ENCODE results near the gene CASQ1.

Gene CASQ1

DNA sequence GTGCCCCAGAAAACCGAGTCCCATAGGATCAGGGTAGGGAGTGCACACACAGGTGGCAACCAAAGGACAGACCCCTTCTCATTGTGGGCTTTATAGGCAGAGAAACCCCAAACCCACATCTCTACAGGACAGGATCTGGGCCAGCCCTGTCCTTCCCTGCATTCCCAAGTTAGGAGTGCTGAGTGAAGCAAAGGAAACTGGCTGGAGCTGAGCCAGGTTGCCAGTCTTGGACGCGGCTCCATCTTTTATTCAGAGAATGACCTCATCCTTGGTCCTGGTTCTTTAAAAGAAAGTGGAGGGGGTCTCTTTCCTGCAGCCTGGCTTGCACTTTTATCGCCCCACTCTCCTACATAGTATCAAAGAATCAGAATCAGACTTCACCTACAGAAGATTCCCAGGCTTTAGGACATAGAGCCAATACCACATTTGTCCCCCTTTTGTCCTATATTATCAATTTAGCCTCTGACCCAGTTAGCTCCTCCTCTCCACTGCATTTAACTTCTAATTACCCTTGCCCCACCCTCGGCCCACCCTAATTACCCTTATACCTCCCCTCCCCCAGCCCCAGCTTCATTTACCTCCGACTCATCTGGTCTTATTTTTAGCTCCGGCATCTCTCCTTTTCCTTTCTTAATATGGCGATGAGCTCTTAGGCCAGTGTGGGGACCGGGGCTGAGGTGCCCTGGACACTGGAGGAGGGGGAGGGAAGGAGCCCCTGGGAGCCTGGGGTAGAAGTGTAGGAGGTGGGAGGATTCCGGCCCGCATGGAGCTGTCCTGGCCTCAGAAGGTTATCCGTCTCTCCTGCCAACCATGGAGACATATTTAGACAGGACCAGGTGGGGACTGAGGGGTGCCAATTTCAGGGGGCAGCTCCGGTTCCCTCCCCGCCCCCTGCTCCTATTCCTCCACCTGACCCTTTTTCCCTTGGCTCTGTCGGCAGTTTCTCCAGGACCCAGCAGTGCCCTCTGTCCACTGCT lies at the start of gene CASQ1:
Gene CASQ1, plus strand, starts transcription at position 927 of the 977 bp plus-strand sequence. CDS start 177 bp downstream, outside the sequence.
- no peak for DNase-seq (ENCODE audit: low read depth in 2 of 2)

- DNase-seq (ENCODE audit: low read depth in 2 of 2) = no peak
These were observed 46.7 kb upstream of the CASQ1 start for GRCh38 chr1:160143695-160144094.

GRCh38 chr1:160144921-160145320 lies 45.5 kb upstream of the CASQ1 start:
- DNase-seq (ENCODE audit: low read depth in 2 of 2) = no peak

DNA sequence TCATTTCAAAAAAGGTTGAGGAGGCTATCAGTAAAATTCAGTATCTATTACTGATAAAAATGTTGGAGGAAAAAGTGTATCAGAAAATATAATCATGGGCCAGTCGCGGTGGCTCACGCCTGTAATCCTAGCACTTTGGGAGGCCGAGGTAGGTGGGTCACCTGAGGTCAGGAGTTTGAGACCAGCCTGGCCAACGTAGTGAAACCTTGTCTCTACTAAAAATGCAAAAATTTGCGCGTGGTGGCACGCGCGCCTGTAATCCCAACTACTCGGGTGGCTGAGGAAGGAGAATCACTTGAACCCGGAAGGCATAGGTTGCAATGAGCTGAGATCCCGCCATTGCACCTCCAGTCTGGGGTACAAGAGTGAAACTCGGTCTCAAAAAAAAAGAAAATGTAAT lies 44.3 kb upstream of the CASQ1 start:
- DNase-seq (ENCODE audit: low read depth in 2 of 2) = no peak

DNA sequence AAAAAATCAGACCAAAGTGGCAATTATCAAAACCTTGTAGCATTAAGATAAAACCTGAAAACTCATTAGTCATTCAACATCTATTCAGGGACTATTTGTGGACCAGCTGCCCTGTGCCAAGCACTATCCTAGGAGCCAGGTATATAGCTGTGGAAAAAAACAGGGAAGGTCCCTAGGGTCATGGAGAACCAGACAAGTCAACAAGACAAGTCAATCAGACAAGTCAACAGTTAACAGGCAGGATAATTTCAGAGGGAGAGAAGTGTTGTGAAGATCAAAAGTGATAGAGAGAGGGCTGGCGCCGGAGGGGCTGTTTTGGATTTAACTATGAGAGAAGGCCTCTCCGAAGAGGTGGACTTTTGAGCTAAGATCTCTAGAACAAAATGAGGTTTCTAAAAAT lies 42.3 kb upstream of the CASQ1 start:
- DNase-seq (ENCODE audit: low read depth in 2 of 2) = no peak

DNA sequence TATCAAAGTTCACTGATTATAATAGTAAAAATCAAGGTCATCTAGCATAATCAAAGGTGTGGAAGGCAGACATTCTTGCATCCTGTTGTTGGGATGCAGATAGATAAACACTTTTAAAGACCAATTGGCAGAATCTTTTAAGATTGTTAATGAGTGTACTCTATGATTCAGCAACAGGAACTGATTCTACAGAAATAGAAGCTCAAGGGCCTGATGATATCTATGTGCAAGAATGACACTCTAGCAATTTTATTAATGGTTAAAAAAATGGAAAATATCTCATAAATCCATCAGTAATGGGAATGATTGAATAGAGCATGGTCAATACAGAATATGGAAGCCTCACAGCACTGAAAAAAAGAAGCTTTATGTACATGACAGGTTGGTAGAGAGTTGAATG lies 41.1 kb upstream of the CASQ1 start:
- DNase-seq (ENCODE audit: low read depth in 2 of 2) = no peak

- peak; percentile 39 to 42 for DNase-seq (ENCODE audit: low read depth in 2 of 2)
These were observed 40.7 kb upstream of the CASQ1 start for GRCh38 chr1:160149716-160150115.

GRCh38 chr1:160151303-160151702 lies 39.1 kb upstream of the CASQ1 start, which contains the start of gene ATP1A4:
Gene ATP1A4 (plus strand): TSS chr1:160151603. CDS start chr1:160152041, 438 bp downstream.
- no peak for DNase-seq (ENCODE audit: low read depth in 2 of 2)

- DNase-seq (ENCODE audit: low read depth in 2 of 2) = no peak
These were observed 35.6 kb upstream of the CASQ1 start for GRCh38 chr1:160154790-160155189.

GRCh38 chr1:160156361-160156760 lies 34.0 kb upstream of the CASQ1 start:
- no peak for DNase-seq (ENCODE audit: low read depth in 2 of 2)

DNA sequence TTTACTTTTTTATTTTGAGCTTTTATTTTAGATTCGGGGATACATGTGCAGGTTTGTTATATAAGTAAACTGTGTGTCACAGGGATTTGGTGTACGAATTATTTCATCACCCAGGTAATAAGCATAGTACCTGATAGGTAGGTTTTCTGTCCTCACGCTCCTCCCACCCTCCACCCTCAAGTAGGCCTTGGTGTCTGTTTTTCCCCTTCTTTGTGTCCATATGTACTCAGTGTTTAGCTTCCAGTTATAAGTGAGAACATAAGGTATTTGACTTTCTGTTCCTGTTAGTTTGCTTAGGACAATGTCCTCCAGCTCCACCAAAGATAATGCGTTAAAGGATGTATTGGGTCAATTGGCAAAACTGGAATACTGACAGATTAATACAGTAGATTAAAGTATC lies 33.2 kb upstream of the CASQ1 start:
- no peak for DNase-seq (ENCODE audit: low read depth in 2 of 2)

- no peak for DNase-seq (ENCODE audit: low read depth in 2 of 2)
These were observed 32.3 kb upstream of the CASQ1 start for GRCh38 chr1:160158031-160158430.

- no peak for DNase-seq (ENCODE audit: low read depth in 2 of 2)
These were observed 31.8 kb upstream of the CASQ1 start for GRCh38 chr1:160158534-160158933.

- DNase-seq (ENCODE audit: low read depth in 2 of 2) = no peak
These were observed 30.5 kb upstream of the CASQ1 start for GRCh38 chr1:160159846-160160245.

DNA sequence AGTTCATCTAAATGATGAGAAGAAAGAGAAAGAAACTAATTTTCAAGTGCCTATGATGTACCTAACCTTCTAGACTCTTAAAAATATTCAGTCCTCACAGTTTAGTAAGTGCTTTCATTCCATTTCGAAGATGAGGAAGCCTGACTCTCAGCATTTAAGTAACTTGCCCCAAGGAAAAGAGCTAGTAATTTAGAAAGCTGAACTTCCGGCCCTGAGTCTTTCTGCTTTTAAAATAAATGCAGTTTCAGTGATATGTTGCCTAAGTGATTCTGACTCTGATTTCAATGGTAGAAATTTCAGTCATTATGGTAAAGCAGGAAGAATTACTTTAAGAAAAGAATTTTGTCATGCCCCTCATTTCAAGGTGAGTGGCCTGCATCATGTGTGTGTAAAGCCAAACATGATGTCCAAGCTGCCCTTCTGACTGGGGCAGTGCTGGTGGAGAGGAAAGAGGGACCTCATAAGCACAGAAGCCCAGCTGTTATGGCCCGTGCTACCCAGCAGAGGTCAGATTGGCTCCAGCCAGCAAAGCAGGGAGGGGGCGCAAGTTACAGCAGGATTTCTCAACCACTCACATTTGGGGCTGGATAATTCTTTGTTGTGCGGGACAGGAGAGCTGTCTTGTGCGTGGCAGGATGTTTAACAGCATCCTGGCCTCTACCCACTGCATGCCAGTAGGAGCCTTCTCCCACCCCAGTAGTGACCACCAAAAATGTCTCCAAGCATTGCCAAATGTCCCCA lies 28.2 kb upstream of the CASQ1 start:
- no peak for DNase-seq (ENCODE audit: low read depth in 2 of 2)

DNA sequence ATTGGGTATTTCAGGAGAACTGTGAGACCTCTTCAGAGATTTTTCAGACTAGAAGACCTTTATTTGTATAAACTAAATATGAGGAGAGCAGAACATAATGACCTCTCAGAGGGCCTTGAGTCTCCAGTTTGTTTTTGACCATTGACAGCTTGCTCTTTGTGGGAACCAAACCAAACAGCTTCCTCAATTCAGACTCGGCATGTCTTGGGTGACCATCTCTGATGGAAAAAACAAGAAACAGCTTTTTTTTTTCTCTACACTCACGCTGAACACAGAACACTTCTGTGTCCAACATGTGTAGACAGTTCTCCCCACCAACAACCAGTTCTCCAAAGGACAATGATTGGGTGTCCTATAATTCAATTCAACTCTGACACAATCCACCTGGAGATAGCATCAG lies 27.4 kb upstream of the CASQ1 start:
- DNase-seq (ENCODE audit: low read depth in 2 of 2) = no peak

- DNase-seq (ENCODE audit: low read depth in 2 of 2) = no peak
These were observed 26.8 kb upstream of the CASQ1 start for GRCh38 chr1:160163615-160164014.

DNA sequence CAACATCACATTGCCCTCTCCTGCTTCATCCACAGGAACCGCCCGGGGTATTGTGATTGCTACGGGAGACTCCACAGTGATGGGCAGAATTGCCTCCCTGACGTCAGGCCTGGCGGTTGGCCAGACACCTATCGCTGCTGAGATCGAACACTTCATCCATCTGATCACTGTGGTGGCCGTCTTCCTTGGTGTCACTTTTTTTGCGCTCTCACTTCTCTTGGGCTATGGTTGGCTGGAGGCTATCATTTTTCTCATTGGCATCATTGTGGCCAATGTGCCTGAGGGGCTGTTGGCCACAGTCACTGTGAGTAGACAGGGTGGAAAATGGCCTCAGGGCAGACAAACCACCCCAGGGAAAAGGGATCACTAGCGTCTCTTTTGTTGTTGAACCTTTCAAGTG lies 26.3 kb upstream of the CASQ1 start:
- DNase-seq (ENCODE audit: low read depth in 2 of 2) = no peak

DNA sequence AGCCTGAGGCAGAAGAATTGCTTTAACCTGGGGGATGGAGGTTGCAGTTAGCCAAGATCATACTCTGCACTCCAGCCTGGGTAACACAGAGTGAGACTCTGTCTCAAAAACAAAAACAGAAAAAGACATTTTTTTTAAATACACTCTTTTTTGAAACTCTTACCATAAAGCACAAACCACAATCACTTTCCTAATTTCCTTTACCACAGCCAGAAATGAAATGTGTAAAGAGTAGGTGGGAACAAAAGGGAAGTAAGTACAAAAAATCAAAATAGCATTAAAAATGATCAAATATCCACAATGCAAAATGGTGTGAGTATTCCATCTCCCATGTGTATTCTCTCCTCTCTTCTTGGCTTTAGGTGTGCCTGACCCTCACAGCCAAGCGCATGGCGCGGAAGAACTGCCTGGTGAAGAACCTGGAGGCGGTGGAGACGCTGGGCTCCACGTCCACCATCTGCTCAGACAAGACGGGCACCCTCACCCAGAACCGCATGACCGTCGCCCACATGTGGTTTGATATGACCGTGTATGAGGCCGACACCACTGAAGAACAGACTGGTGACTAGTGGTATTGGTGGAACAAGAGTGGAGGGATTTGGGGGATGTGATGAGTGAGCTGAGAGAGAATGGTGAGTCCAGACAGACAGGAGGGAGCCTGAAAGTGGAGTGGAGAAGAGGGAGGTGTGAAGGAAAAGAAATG lies 24.1 kb upstream of the CASQ1 start:
- DNase-seq (ENCODE audit: low read depth in 2 of 2) = no peak

DNA sequence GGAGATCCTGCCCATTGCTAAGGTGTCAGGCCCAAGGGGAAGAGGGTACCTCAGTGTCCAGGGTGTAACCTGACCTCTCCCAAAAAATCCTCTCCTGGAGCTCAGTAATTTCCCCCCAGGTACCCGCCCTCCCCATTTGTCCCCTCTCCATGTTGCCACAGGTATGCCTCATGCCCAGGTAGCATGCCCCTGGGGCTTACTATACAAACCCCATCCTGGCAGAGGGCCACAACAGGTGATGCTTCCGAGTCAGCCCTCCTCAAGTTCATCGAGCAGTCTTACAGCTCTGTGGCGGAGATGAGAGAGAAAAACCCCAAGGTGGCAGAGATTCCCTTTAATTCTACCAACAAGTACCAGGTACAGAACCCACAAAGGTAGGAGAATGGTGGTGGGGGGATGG lies 23.3 kb upstream of the CASQ1 start:
- no peak for DNase-seq (ENCODE audit: low read depth in 2 of 2)

DNA sequence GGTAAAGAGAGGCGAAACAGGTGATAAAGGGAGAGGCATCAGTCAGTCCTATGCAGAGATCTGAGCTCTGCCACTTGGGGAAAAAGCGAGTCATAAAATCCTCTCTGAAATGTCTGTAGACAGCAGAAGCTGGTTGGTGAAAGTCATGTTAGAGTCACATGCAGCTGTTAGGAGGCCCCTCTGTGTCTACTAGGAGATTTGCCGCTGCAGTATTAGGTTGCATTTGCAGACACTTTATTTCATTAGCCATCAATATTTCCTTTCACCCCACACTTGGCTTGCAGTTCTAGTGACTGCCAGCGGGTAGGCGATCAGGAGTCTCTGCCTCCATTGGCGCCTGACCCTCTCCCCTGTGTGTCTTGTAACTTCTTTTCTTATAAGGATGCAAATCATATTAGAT lies 22.8 kb upstream of the CASQ1 start:
- DNase-seq (ENCODE audit: low read depth in 2 of 2) = no peak

DNA sequence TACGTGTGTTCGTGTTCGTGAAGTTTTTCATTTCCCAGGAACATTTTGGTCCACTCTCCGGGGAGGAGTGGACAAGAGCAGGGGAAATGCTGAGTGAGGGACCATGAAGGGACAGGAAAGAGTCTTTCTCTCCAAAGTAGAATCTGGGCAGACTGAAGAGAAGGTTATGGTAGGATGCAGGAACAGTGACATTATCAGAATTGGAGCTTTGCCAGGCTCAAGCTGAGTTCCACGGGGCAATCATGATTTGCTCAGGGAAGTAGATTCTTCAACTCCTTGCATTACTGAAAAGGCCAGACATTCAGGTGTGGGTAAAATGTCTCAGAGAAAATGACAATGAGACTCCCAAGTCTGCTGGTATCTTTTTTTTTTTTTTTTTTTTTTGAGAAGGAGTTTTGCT lies 22.4 kb upstream of the CASQ1 start:
- no peak for DNase-seq (ENCODE audit: low read depth in 2 of 2)

All from fibroblast of skin of left quadriceps (primary cell).